Adrenal gland (tissue), 12 donors: Measurements from ENCODE around the gene ACTL10. TPM values are rescaled to one million over a fixed set of nuclear protein-coding genes. Genes with fewer than 3 reads are reported as not detected.

Experiments
- DNase-seq, 7 donors: peaks; one replicate each; pipeline ENCODE4 v3.0.0-alpha.2; 2019 to 2020
- H3K27ac ChIP-seq, 5 donors: fragments of 200-600 bp; sonication (generic) in 4 of 5; 1 replicate in 3 of 5; 2 replicates in 2 of 5; pipeline versions ENCODE4 v1.5.1 to v1.8.0; 2016 to 2020; ENCODE audit warnings: mild to moderate bottlenecking in 1 of 5
- H3K27me3 ChIP-seq: fragments of 200-600 bp; 2 replicates; pipeline ENCODE4 v1.8.0; 2021
- H3K36me3 ChIP-seq, 2 donors: fragments of 200-600 bp; replicated peaks in 1 of 2; 1 replicate in 1 of 2; 2 replicates in 1 of 2; pipeline versions ENCODE4 v1.5.1 to v1.8.0; 2018 to 2022
- H3K4me1 ChIP-seq, 2 donors: fragments of 200-600 bp; replicated peaks in 1 of 2; 1 replicate in 1 of 2; 2 replicates in 1 of 2; pipeline versions ENCODE4 v1.5.1 to v1.8.0; 2018 to 2021
- H3K4me3 ChIP-seq, 4 donors: fragments of 200-600 bp; sonication (generic) in 3 of 4; one replicate each; pipeline ENCODE4 v1.5.1; 2016 to 2018
- H3K9me3 ChIP-seq, 3 donors: fragments of 200-600 bp; sonication (generic) in 1 of 3; replicated peaks in 1 of 3; 1 replicate in 2 of 3; 2 replicates in 1 of 3; pipeline versions ENCODE4 v1.5.1 to v1.8.0; 2016 to 2021
- POLR2A ChIP-seq, 2 donors: fragments of 450-650 bp; IDR thresholded peaks; one replicate each; pipeline ENCODE4 v1.6.1; 2017; ENCODE audit warnings: antibody characterized with exemption in 2 of 2, mild to moderate bottlenecking in 2 of 2, moderate library complexity in 1 of 2
- WGBS, 4 donors: extraction: QIAGEN DNeasy Blood & Tissue Kit in 2 of 4; methylation state at CpG; one replicate each; pipeline versions ENCODE4 v1.1.5 to v1.1.7; 2013 to 2017; 5-methylcytosine and 5-hydroxymethylcytosine counted together
- intact Hi-C, 2 donors: fragments of 100-400 bp; cut with DNase I; formaldehyde crosslinking; loops; one replicate each; pipeline versions ENCODE4 v1.14.1 to v1.15.0; 2022 to 2023
- polyA plus RNA-seq, 3 donors: library from polyadenylated mRNA; stranded (reverse); fragments of 200-250 nt in 2 of 3; fragments of 350-450 nt in 1 of 3; fragmentation: Illumina TruSeq in 1 of 3; extraction: RNeasy Lipid Tissue Mini Kit (QIAGEN cat#74804) in 1 of 3; gene quantifications; one replicate each; pipeline ENCODE4 v1.2.3, GENCODE V29; 2013 to 2014
- total RNA-seq, 9 donors: library from RNA; depleted of rRNA in 4 of 9; stranded (reverse); fragments of >200 nt in 4 of 9; fragments of 120-200 nt in 1 of 9; fragmentation: NEBNext Ultra II Directional in 1 of 9; extraction: Animal tissue kit (Norgen Biotek cat#: 25700) in 1 of 9; gene quantifications; one replicate each; pipeline versions ENCODE4 v1.1.0 to v1.2.4, GENCODE V29; 2013 to 2023
- TF ChIP-seq, protein P1 (sequence below), 6 experiments: fragments of 450-650 bp in 4 of 6; fragments of 200-600 bp in 2 of 6; sonication (generic) in 1 of 6; IDR thresholded peaks; 1 replicate in 5 of 6; 2 replicates in 1 of 6; pipeline versions ENCODE4 v1.5.1 to v1.8.0; 2016 to 2021; ENCODE audit warnings: antibody characterized with exemption in 6 of 6, mild to moderate bottlenecking in 2 of 6, moderate library complexity in 1 of 6
- donor health status: healthy with polysubstance abuse.
- donor health status: Bipolar disorder and iron deficiency.
- donor health status: DM: yes; HTN: yes; CAD: no.
- donor health status: DM: no; HTN: no; CAD: no.
- donor health status: DM: no; HTN: no; CAD: no.
- donor health status: DM: yes; HTN: yes; CAD: no.

ACTL10 gene
- total and polyA plus RNA-seq, 12 donors, result 0.18 to 3.1 (median 0.58) TPM

DNA sequence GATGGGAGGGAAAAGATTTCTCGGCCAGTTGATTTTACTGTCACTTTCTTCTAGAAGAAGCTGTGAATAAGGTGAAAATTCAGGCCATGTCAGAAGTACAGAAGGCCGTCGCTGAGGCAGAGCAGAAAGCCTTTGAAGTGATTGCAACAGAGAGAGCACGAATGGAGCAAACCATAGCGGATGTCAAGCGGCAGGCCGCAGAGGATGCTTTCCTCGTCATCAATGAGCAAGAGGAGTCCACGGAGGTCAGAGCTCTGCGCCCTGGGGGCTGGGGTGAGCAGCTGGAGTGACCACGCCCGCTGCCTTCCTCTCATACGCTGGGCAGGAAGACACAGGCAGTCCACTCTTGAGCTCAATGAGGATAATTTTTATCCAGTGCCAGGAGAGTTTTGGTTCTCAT, 26.5 kb upstream of the ACTL10 start:
- Histone ChIP-seq H3K9me3 (no peaks in the 10 kb centered on the region), H3K36me3 (peaks cover 0 to 42% of the 10 kb centered on the region in 2 donors), H3K4me1 (no peaks in the 10 kb centered on the region), H3K27ac (no peak overlapping the region), H3K27me3 (no peaks in the 10 kb centered on the region), H3K4me3 (no peak overlapping the region)
- intact Hi-C loops, result no loop called here
- peak in 1 of 7 donors; percentile 35 for DNase-seq
- TF ChIP-seq, protein P1, sequence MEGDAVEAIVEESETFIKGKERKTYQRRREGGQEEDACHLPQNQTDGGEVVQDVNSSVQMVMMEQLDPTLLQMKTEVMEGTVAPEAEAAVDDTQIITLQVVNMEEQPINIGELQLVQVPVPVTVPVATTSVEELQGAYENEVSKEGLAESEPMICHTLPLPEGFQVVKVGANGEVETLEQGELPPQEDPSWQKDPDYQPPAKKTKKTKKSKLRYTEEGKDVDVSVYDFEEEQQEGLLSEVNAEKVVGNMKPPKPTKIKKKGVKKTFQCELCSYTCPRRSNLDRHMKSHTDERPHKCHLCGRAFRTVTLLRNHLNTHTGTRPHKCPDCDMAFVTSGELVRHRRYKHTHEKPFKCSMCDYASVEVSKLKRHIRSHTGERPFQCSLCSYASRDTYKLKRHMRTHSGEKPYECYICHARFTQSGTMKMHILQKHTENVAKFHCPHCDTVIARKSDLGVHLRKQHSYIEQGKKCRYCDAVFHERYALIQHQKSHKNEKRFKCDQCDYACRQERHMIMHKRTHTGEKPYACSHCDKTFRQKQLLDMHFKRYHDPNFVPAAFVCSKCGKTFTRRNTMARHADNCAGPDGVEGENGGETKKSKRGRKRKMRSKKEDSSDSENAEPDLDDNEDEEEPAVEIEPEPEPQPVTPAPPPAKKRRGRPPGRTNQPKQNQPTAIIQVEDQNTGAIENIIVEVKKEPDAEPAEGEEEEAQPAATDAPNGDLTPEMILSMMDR (IDR thresholded peaks at IDR 0.05), result no peak
- no peak for TF ChIP-seq POLR2A (IDR thresholded peaks at IDR 0.05)
- WGBS, 4 donors, result 84 to 92% (median 88%) methylated on average over 12 to 13 of the region's 13 CpGs

DNA sequence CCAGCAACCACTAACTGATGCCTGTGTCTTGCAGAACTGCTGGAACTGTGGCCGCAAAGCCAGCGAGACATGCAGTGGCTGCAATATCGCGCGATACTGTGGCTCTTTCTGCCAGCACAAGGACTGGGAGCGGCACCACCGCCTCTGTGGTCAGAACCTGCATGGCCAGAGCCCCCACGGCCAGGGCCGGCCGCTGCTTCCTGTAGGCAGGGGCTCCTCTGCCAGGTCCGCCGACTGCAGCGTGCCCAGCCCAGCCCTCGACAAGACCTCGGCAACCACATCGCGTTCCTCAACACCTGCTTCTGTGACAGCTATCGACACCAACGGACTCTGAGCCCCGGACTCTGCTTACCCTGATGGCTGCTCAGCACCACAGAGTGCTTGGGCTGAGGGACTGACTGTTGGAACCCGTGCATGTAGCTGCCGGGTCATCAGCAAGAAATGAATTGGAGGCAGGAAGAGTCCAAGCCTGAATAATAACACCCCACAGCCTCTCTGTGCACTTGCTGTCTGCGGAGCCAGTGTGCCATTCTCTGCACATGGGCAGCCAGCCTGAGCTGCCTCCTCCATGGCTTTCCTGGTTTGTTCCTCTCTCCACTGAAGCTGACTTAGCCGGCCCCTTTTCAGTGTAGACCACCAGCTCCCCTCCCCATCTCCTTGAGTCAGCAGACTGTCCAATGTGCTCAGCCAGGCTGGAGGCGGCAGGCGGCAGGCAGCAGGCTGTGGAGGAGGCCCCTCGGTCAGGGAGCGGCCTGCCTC, 22.3 kb upstream of the ACTL10 start:
- H3K36me3 ChIP-seq, result peaks cover 0 to 38% of the 10 kb centered on the region in 2 donors

DNA sequence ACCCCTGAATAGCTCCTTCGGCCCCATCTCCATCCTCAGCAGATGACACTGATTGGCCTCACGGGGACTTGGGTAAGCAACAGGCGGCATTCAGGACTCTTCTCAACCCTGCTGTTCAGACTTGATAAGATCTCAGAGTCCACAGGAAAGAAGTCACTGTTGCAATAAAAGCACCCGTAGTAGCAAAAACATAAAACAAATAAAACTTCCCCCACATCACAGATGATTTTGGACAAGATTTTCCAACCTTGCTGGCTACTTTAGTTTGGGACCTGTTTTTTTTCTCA, 21.7 kb upstream of the ACTL10 start:
- DNase-seq, result no peak
- WGBS, 4 donors, result 72 to 90% (median 86%) methylated on average over 3 to 4 of the region's 4 CpGs
- intact Hi-C loops, result loop anchor here in 1 of 2 donors (5.0 kb wide), 1 partner anchor 193 kb away; no protein-coding TSS in a partner anchor
- Histone ChIP-seq H3K4me1 (no peaks in the 10 kb centered on the region), H3K4me3 (no peak overlapping the region), H3K27me3 (no peaks in the 10 kb centered on the region), H3K27ac (no peak overlapping the region), H3K9me3 (no peaks in the 10 kb centered on the region), H3K36me3 (peaks cover 0 to 35% of the 10 kb centered on the region in 2 donors)
- TF ChIP-seq POLR2A (IDR thresholded peaks at IDR 0.05), result no peak
- TF ChIP-seq, protein P1 (IDR thresholded peaks at IDR 0.05), result no peak

More for the DNA sequence above, 22.3 kb upstream of the ACTL10 start:
- Histone ChIP-seq H3K4me3 (no peak overlapping the region), H3K4me1 (no peaks in the 10 kb centered on the region), H3K9me3 (no peaks in the 10 kb centered on the region), H3K27me3 (no peaks in the 10 kb centered on the region), H3K27ac (no peak overlapping the region)
- TF ChIP-seq POLR2A (IDR thresholded peaks at IDR 0.05), result no peak
- TF ChIP-seq, protein P1 (IDR thresholded peaks at IDR 0.05), result no peak
- whole genome bisulfite sequencing, 4 donors, result 83 to 94% (median 92%) methylated on average over 9 to 28 of the region's 28 CpGs
- DNase-seq, result peak in 1 of 7 donors; percentile 46
- intact Hi-C loops, result loop anchor here in 1 of 2 donors (5.0 kb wide), 1 partner anchor 192 kb away; no protein-coding TSS in a partner anchor

DNA sequence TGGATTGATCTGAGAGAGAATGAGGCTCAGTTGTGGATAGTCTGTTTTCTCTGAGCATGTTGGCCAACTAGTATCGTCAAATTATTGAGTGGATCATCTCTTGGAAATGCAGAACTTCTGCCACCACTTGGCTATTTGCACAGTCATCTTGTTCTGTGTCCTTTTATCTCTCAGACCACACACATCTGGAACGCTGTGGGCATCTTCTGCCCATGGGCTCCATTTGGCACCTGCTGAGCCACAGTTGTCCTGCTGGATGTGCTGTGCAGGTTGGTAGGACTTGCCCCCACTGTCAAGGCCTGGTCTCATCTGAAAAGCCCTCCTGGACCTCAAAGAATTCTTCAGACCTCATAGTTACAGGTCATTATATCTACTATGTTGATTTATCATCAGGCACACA, 21.3 kb upstream of the ACTL10 start:
- no peaks in the 10 kb centered on the region for H3K4me1 ChIP-seq
- intact Hi-C loops, result loop anchor here in 1 of 2 donors (5.0 kb wide), 1 partner anchor 193 kb away; no protein-coding TSS in a partner anchor
- WGBS, 4 donors, result 78 to 97% (median 94%) methylated on average over 2 of the region's 2 CpGs
- no peaks in the 10 kb centered on the region for H3K27me3 ChIP-seq
- no peak for TF ChIP-seq POLR2A (IDR thresholded peaks at IDR 0.05)
- TF ChIP-seq, protein P1 (IDR thresholded peaks at IDR 0.05), result no peak
- H3K27ac ChIP-seq, result no peak overlapping the region
- no peaks in the 10 kb centered on the region for H3K9me3 ChIP-seq
- H3K36me3 ChIP-seq, result peaks cover 0 to 33% of the 10 kb centered on the region in 2 donors
- peak in 1 of 7 donors; percentile 50 for DNase-seq
- no peak overlapping the region for H3K4me3 ChIP-seq
